Measurements from ENCODE around the gene DNAJC5G.
"Not testable (repeated sequence)": the region's sequence is repeated elsewhere in the genome, so short reads cannot be mapped to it uniquely, and the experiment has no call there.

Gene DNAJC5G

DNA sequence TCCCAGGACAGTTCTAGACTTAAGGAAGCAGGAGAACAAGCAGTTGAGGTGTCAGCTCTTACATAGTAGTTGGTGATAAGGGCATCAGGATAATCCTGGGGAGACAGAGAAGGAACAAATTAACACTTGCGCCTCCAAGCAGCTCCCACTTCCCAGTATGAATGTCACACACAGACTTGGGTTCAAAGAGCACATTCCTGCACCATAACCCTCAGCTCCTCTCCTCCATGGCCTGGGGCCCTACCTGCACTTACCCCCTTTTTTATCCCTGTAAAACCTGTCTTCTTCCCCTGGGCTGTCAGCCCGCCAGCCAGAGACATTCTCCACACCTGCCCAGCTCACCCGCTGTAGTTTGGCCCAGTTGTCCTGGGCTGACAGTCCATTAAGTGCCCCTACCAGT, 36.9 kb downstream of the DNAJC5G start:
- DNase-seq, result no peak

GRCh38 chr2:27313882-27314645, 38.8 kb downstream of the DNAJC5G start:
- DNase-seq, result peak; percentile 31

GRCh38 chr2:27314709-27315108, 39.5 kb downstream of the DNAJC5G start:
- DNase-seq, result no peak

DNA sequence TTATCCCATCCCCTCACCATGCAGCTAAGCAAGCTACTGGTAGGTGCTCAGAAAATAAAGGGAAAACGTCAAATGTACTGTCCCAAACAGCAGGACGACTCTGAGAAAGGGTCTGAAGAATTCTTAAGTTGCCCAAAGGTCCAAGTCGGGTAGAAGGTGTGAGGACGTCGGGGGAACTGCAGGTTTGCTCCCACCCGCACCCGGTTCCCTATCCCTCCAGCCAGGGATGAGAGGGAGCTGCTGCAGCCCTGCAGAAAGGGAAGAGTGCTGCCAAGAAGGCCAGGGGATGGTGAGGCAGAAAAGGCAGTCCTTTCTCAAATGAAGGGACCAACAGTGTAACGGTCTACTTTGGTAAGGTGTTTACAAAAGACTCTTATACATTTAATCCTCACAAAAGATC, 39.9 kb downstream of the DNAJC5G start:
- DNase-seq, result no peak

DNA sequence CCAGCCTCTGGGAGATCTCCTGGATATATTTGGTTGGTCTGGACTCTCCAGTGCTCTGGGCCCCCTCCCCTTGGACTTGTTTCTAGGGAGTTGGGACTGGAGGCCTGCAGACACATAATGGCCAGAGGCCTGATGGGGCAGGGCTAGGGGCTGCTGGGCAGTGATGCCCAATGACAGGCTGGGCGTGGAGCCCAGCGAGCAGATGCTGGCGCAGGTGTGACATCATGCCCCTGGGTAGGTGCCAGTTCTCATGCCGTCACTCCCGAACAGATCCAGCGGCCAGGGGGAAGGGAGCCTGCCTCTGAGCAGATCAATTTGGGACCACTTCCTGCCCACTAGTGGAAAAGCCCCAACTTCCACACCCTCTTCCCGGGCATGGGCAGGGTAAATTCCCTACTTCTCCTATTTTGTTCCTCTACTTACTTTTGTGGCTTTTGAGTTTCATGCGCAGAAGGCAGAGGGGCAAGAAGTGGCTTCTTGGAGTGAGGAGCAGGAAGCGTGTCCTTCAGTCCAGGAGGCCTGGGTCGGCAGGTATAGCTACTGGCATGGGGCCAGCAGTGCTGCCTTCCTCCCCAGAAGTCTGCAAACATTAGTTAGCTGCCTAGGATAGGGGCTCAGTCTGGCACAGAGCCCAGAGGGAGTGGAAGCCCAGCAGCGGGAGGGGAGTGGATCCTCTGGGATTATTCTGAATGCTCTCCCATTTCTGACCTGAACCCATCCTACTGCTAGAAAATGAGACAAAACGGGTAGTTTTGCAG, 41.6 kb downstream of the DNAJC5G start:
- DNase-seq, result no peak

GRCh38 chr2:27319839-27320238, 44.6 kb downstream of the DNAJC5G start:
- DNase-seq, result not testable (repeated sequence)

GRCh38 chr2:27320958-27321543, 45.8 kb downstream of the DNAJC5G start:
- peak; percentile 57 for DNase-seq

DNA sequence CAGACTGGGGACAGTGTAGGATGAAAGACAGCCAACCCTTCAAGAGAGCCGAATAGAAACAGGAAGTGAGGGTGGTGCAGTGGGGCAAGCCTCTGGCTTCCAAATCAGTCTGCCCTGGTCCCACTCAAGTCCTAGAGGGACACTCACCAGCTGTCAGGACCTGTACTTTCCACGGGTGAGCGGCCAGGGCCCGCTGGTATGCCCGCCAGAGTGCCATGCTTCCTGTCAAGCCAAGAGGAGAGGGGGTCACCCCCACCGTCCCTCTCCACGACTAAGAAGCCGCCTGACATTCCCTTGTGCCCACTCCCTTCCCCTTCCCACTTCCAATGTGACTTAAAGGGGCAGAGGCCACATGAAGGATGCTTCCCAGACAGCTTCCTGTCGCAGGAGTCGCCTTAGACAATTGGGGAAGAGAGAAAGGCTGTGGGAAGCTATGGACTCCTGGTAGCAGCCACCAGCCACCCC, 47.1 kb downstream of the DNAJC5G start:
- DNase-seq, result peak; percentile 53

DNA sequence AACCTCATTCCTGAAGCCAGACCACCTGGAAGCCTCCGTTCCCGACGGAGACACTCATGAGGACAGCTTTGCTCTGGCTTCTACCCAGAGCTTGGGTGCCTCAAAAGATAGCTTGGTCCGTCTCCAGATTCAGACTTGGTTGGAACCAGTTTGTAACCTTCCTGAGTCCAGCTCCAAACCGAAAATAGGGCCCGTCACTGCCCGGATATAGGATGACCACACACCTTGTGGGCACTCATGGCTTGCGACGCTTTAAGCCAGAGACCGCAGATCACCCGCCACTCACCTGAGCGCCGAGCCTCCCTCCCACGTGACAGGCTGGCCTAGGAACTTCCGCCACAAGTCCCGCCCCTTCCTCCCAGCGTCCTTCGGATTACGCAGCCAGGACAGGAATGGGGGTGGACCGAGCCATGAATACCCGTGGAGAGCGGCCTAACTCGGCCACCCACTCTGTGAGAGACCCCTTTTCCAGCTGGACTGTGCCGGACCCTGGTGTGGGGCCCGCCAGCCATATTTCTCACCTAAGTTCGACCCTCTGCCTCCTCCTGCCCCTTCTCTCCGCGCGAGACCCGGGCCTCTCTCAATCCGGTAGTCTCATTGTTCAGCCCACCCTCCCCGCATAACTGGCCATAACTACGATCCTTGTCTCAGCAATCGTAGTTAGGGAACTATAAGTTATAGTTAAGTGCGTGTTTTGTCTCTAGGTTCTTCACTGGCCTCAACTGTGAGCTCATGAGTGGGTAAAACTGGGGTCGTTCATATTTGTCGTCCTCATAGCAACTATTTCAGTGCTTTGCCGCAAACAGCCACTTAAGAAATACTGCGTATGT, 47.7 kb downstream of the DNAJC5G start, which contains the start of gene MPV17:
TSS of gene MPV17 (minus strand) at position 332 of the 830 bp plus-strand sequence. CDS start 580 bp downstream, outside the sequence.
- DNase-seq, result peak; percentile 97

DNA sequence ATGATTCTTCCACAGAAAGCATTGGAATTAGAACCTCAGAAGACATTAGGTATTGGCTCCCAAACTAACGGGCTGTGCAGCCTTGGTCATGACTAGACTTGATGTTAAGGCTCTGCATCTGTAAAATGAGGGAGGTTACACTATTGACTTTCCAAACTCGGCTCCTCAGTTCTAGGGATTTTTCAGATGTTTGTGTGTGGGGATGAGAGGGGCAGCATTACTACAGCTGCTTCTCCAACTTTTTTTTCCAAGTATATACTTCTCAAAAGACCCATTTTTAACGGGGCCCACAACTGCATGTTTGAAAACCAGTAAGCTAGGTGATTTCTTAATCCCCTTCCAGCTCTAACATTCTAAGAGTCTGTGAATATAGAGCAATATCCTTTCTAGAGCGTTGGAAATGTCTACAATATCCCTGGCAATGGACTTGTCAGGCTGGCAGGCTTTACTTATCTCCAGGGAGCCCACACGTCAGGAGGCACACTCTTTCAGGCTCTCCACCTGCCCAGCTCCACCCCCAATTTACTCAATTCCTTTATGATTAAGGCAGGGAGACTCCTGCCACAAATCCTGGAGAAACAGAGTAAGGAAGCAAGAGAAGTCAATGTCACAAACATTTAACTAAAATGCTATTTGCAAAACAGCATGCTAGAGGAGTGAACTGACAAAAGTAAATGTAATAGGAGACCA, 48.5 kb downstream of the DNAJC5G start:
- peak; percentile 36 for DNase-seq

DNA sequence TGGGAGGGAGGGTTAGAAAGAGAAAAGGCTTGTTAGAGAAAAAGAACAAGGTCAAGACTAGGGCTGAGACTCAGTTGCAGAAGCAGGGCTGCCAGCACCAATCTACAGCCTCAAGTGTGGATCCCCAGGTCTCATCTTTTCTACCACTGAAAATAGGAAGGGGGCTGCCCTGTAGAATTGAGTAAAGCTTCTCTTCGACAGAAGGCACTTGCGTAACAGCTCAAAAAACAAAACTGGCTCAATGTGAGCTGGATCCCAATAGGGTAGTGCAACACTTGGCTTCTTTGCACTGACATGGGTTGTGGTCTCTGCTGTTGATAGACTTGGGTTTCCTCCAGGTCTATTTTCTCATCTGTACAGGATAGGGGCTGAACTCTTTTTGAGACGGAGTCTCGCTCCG, 49.5 kb downstream of the DNAJC5G start:
- peak; percentile 18 for DNase-seq
